K562 (cell line): Measurements from ENCODE around the gene NUP107. TPM values are rescaled to one million over a fixed set of nuclear protein-coding genes. Genes with fewer than 3 reads are reported as not detected.

Experiments
- EHMT2 ChIP-seq: fragments of 450-650 bp; IDR thresholded peaks from 2 replicates; pipeline ENCODE4 v1.6.1; 2018; ENCODE audit warnings: antibody characterized with exemption
- ETS1 ChIP-seq: conservative IDR thresholded peaks from 2 replicates; pipeline ENCODE4 v1.6.1; 2011; ENCODE audit warnings: low read depth, mild to moderate bottlenecking, low read length; ENCODE audit not compliant: control insufficient read depth
- GMEB1 ChIP-seq: fragments of 250-450 bp; sonication (Bioruptor Pico); IDR thresholded peaks from 2 replicates; pipeline ENCODE4 v1.4.0; 2020; ENCODE audit warnings: mild to moderate bottlenecking
- MAX ChIP-seq: sonication (generic); formaldehyde crosslinking; IDR thresholded peaks from 2 replicates; pipeline ENCODE4 v1.9.0; 2022; ENCODE audit warnings: mild to moderate bottlenecking, missing genetic modification reagents
- MGA ChIP-seq: fragments of 450-650 bp; IDR thresholded peaks from 2 replicates; pipeline ENCODE4 v1.6.1; 2016; ENCODE audit warnings: mild to moderate bottlenecking, moderate library complexity
- PPARD ChIP-seq: fragments of 250-450 bp; sonication (Bioruptor Pico); IDR thresholded peaks from 2 replicates; pipeline ENCODE4 v1.8.0; 2022; ENCODE audit warnings: inconsistent platforms, mild to moderate bottlenecking, moderate library complexity
- SETDB1 ChIP-seq: IDR thresholded peaks from one replicate; pipeline ENCODE4 v1.6.1; 2012; ENCODE audit warnings: low read length, control low read depth, inconsistent platforms
- ZNF197 ChIP-seq: fragments of 200-800 bp; sonication (Bioruptor generic); IDR thresholded peaks from 2 replicates; pipeline ENCODE4 v1.6.1; 2016; ENCODE audit warnings: low read depth, missing genetic modification characterization, missing compliant biosample characterization
- ZNF23 ChIP-seq: fragments of 250-450 bp; sonication (Bioruptor Pico); IDR thresholded peaks from 2 replicates; pipeline ENCODE4 v1.4.0; 2020; ENCODE audit warnings: mild to moderate bottlenecking
- ZNF57 ChIP-seq: fragments of 450-650 bp; formaldehyde crosslinking; IDR thresholded peaks from 2 replicates; pipeline ENCODE4 v1.4.0; 2020; ENCODE audit warnings: mild to moderate bottlenecking, moderate library complexity
- polyA plus RNA-seq, 8 experiments: library from polyadenylated mRNA; depleted of rRNA in 4 of 8; stranded (reverse) in 5 of 8; unstranded in 3 of 8; fragments of >200 nt; fragmentation: Nextera tagmentation in 2 of 8; fragmentation: Illumina TruSeq in 1 of 8; extraction: Ambion mirVana in 2 of 8; extraction: Trizol in 1 of 8; gene quantifications; 2 replicates each; pipeline versions ENCODE4 v1.2.1 to v1.2.3, GENCODE V29; 2011 to 2014; ENCODE audit warnings: inconsistent platforms in 1 of 8, missing spikeins in 1 of 8
- total RNA-seq, 7 experiments: library from RNA; depleted of rRNA in 6 of 7; stranded (reverse); fragments of >200 nt in 6 of 7; fragmentation: Illumina TruSeq in 2 of 7; extraction: Trizol in 2 of 7; gene quantifications; 2 replicates each; pipeline versions ENCODE4 v1.2.1 to v1.2.3, GENCODE V29; 2011 to 2021; ENCODE audit warnings: low replicate concordance in 1 of 7

The NUP107 gene
- total and polyA plus RNA-seq, 9 of the 15 experiments (the other 6 are each of a cell fraction or from before 2014, with no cell fraction given): 129 to 277 (median 199) TPM

- TF ChIP-seq MGA (no peak), ZNF57 (CRISPR knock-in tag) (no peak), ZNF23 (no peak), ETS1 (no peak), MAX (CRISPR knock-in tag) (no peak), SETDB1 (no peak), PPARD (CRISPR knock-in tag) (no peak), EHMT2 (no peak), ZNF197 (CRISPR knock-in tag) (no peak), GMEB1 (CRISPR knock-in tag) (no peak)
Measured at GRCh38 chr12:68749861-68750260, 63.1 kb downstream of the NUP107 start (continued).
